ENCODE results near the gene DOP1A. TPM values are rescaled to one million over a fixed set of nuclear protein-coding genes. Genes with fewer than 3 reads are reported as not detected.

The DOP1A gene
- total and polyA plus RNA-seq, 2 of the 13 experiments (the other 11 are each of a cell fraction or from before 2014, with no cell fraction given): 5.2 to 16.7 TPM

DNA sequence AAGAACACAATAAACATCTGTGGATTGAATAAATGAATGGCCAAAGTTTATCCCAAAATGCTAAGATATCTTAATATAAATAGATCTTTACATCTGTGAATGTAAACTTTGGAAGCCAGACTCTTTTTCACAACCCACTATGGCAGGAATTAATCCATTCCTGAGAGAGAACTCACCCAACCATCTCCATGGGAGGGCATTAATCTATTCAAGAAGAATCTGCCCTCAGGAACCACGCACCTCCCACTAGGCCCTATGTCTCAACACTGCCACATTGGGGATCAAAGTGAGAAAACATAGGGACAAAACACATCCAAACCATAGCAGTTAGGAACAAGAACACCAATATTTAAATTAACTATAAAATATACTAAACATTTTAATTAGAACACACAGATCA lies 5.2 kb upstream of the DOP1A start (continued):
- TF ChIP-seq, protein P1, sequence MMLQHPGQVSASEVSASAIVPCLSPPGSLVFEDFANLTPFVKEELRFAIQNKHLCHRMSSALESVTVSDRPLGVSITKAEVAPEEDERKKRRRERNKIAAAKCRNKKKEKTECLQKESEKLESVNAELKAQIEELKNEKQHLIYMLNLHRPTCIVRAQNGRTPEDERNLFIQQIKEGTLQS (CRISPR knock-in tag; IDR thresholded peaks at IDR 0.05): no peak
- TF ChIP-seq NFRKB (IDR thresholded peaks at IDR 0.05): no peak

DNA sequence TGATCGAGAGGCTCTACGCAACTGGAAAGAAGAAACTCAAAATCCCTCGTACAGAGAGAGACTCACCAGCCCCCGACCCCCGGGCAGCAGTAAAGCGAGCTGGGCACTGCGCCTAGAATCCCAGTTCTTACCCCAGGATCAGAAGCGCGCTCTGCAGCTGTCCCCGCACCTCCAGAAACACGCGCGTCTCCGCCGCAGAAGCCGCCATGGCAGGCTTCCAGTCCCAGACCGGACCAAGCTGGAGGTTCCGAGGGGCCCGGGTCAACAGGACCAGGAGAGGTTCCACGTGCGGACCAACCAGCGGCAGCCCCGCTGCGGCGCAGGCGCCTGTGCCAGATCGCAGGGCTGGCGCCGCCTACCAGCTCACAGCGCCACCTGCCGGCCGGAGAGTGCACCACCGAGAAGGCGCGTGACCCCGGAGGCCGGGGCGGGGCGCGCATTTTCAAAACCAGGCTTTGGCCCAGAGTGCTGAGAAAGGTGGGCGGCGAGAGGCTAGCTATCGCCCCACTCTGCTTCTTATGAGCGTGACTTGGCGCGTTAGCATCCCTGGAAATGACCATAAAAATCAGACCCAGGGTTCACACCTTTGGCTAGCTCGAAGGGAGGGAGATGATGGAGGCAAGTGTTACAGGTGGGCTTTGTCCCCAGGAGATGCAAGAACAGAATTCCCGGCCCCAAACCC lies 1.8 kb upstream of the DOP1A start, which contains the start of gene UBE3D:
Gene UBE3D (minus strand): TSS at position 331 of the 682 bp plus-strand sequence. CDS start 123 bp downstream, at position 208.
- H3K4me1 ChIP-seq (ENCODE audit: insufficient read depth, low read length): peaks cover 30% of the 10 kb centered on the region
- in situ Hi-C loops (cut with HindIII; ENCODE audit: extremely low pct_ligation_motif_present, low pct_unique_long_range_greater_than_20kb): loop anchor here (5.0 to 25.0 kb wide), 4 partner anchors 152 to 818 kb away; partner anchors contain the start of genes IBTK and PRSS35
- ChIA-PET POLR2A (interaction anchor here (1.1 to 1.9 kb wide), 3 partner anchors 128 to 818 kb away, joined by 6 to 43 read pairs (median 6); partner anchors contain the start of genes IBTK, PGM3 and RWDD2A), CTCF (ENCODE audit: low intra/inter-chr PET ratio, low total read pairs) (no interaction called here)
- no peaks in the 10 kb centered on the region for H3K36me3 ChIP-seq (replicated peaks in 1 of 2; ENCODE audit: control insufficient read depth in 1 of 2, insufficient read depth in 2 of 2, low read length in 2 of 2)
- no TSS peak for BruUV-seq (replicated peaks)
- no peaks in the 10 kb centered on the region; a peak in 1 of 5 replicates for H3K27me3 ChIP-seq (ENCODE audit: control insufficient read depth in 1 of 2, insufficient read depth in 2 of 2, low read length in 2 of 2)
- intact Hi-C loops (cut with micrococcal nuclease; ENCODE audit: unreplicated experiment): loop anchor here (5.0 kb wide), 2 partner anchors 447 to 818 kb away; partner anchors contain the start of genes IBTK and PRSS35
- peak within 1 kb of the TSS; percentile 89 for H3K4me2 ChIP-seq (ENCODE audit: low read depth, low read length)
- H3K4me3 ChIP-seq (replicated peaks in 1 of 3; ENCODE audit: insufficient read depth in 1 of 3, low read depth in 2 of 3, low read length in 3 of 3): peak within 1 kb of the TSS; percentile 68 to 85 (median 83)
- peak within 1 kb of the TSS; percentile 74 for H3K27ac ChIP-seq (ENCODE audit: extremely low read length, insufficient read depth, low read length)
- H2AFZ ChIP-seq (ENCODE audit: low read length): peak within 1 kb of the TSS; percentile 92
- H3K9ac ChIP-seq (ENCODE audit: insufficient read depth, low read depth, low read length): peak within 1 kb of the TSS; percentile 80
- DNase-seq (ENCODE audit: low spot score): peak; percentile 81
- no peaks in the 10 kb centered on the region for H3K9me3 ChIP-seq (ENCODE audit: low read length)
- H4K20me1 ChIP-seq (ENCODE audit: insufficient read depth, low read length): no peaks in the 10 kb centered on the region
- peaks cover 23% of the 10 kb centered on the region for H3K79me2 ChIP-seq (ENCODE audit: insufficient read depth, low read length)
- FAIRE-seq: no peak
- WGBS (ENCODE audit: low lambda C conversion rate): 0% methylated on average over 13 of the region's 48 CpGs
- ATAC-seq: peak; percentile 87
- TF ChIP-seq IRF1 (CRISPR knock-in tag; IDR thresholded peaks at IDR 0.05; ENCODE audit: low read depth) (no peak), CCDC6 (CRISPR knock-in tag; IDR thresholded peaks at IDR 0.05) (peak; percentile 92; the same call in 1 of the 2 replicates), RARA (CRISPR knock-in tag; IDR thresholded peaks at IDR 0.05) (peak; percentile 68; the same call in 1 of the 2 replicates), ZNF496 (CRISPR knock-in tag; IDR thresholded peaks at IDR 0.05; ENCODE audit: insufficient replicate concordance) (no peak), ZNF260 (CRISPR knock-in tag; IDR thresholded peaks at IDR 0.05; ENCODE audit: borderline replicate concordance, low read depth) (no peak), CHD2 (IDR thresholded peaks at IDR 0.05; ENCODE audit: low read depth, low read length) (no peak), IKZF1 (IDR thresholded peaks at IDR 0.05) (no peak), NCOA5 (CRISPR knock-in tag; IDR thresholded peaks at IDR 0.05) (no peak), BRF2 (CRISPR knock-in tag; IDR thresholded peaks at IDR 0.05) (peak; percentile 91), ARNT2 (CRISPR knock-in tag; IDR thresholded peaks at IDR 0.05; ENCODE audit: low read depth) (peak; percentile 83), ZNF607 (CRISPR knock-in tag; IDR thresholded peaks at IDR 0.05; ENCODE audit: borderline replicate concordance) (peak; percentile 64; the same call in 1 of the 2 replicates), ERF (CRISPR knock-in tag; IDR thresholded peaks at IDR 0.05) (peak; percentile 83; the same call in 1 of the 2 replicates), ZNF678 (CRISPR knock-in tag; IDR thresholded peaks at IDR 0.05) (peak; percentile 77), ZBTB37 (CRISPR knock-in tag; IDR thresholded peaks at IDR 0.05) (peak; percentile 69; the same call in 1 of the 2 replicates), ZNF12 (CRISPR knock-in tag; IDR thresholded peaks at IDR 0.05) (no peak), ZNF432 (CRISPR knock-in tag; IDR thresholded peaks at IDR 0.05; ENCODE audit: borderline replicate concordance) (no peak), ZNF253 (CRISPR knock-in tag; IDR thresholded peaks at IDR 0.05; ENCODE audit: borderline replicate concordance) (no peak)
